ENCODE results near the gene OR14K1.
"Not testable (repeated sequence)": the region's sequence is repeated elsewhere in the genome, so short reads cannot be mapped to it uniquely, and the experiment has no call there.

OR14K1 gene, protein sequence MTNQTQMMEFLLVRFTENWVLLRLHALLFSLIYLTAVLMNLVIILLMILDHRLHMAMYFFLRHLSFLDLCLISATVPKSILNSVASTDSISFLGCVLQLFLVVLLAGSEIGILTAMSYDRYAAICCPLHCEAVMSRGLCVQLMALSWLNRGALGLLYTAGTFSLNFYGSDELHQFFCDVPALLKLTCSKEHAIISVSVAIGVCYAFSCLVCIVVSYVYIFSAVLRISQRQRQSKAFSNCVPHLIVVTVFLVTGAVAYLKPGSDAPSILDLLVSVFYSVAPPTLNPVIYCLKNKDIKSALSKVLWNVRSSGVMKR

DNA sequence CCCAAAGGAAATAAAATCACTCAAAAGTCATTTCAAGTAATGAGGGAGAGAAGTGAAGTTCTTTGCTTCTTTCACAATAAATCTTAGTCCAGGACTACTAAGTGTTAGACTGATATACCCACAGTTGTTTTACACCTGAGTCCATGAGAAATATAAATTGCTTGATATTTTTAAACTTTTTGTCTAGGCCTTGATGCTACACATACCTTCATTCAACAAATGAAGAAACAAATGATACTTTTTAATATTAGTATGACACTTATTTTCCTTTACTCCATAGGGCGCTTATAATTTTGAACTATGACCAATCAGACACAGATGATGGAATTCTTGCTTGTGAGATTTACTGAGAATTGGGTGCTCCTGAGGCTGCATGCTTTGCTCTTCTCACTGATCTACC, at the start of gene OR14K1:
OR14K1 (plus strand) TSS at position 301 of the 400 bp plus-strand sequence; CDS start at position 301, 0 bp downstream.
- no peak for DNase-seq (ENCODE audit: low read depth)
- TF ChIP-seq, protein P1, sequence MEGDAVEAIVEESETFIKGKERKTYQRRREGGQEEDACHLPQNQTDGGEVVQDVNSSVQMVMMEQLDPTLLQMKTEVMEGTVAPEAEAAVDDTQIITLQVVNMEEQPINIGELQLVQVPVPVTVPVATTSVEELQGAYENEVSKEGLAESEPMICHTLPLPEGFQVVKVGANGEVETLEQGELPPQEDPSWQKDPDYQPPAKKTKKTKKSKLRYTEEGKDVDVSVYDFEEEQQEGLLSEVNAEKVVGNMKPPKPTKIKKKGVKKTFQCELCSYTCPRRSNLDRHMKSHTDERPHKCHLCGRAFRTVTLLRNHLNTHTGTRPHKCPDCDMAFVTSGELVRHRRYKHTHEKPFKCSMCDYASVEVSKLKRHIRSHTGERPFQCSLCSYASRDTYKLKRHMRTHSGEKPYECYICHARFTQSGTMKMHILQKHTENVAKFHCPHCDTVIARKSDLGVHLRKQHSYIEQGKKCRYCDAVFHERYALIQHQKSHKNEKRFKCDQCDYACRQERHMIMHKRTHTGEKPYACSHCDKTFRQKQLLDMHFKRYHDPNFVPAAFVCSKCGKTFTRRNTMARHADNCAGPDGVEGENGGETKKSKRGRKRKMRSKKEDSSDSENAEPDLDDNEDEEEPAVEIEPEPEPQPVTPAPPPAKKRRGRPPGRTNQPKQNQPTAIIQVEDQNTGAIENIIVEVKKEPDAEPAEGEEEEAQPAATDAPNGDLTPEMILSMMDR (IDR thresholded peaks at IDR 0.05; ENCODE audit: control insufficient read depth, insufficient read depth, low read depth, low read length, missing control alignments): no peak
- no peak within 1 kb of the TSS for H3K4me3 ChIP-seq (ENCODE audit: control insufficient read depth, low read depth, low read length)

DNA sequence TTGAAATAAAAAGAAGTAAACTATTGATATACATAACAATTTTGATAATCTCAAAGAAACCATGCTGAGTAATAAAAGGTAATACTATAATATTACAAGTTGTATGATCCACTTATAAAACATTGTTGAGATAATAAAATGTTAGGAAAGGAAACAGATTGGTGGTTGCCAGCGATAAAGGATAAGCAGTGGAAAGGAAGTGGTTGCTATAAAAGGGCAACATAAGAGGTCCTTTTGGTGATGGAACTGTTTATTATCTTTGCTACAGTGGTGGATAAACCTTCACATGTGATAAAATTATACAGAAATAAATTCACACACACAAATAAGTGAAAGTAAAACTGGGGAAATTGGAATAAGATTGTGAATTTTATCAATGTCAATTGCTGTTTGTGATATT, 37.1 kb upstream of the OR14K1 start:
- TF ChIP-seq, protein P1 (IDR thresholded peaks at IDR 0.05; ENCODE audit: control insufficient read depth, insufficient read depth, low read depth, low read length, missing control alignments): no peak
- no peak overlapping the region for H3K4me3 ChIP-seq (ENCODE audit: control insufficient read depth, low read depth, low read length)

DNA sequence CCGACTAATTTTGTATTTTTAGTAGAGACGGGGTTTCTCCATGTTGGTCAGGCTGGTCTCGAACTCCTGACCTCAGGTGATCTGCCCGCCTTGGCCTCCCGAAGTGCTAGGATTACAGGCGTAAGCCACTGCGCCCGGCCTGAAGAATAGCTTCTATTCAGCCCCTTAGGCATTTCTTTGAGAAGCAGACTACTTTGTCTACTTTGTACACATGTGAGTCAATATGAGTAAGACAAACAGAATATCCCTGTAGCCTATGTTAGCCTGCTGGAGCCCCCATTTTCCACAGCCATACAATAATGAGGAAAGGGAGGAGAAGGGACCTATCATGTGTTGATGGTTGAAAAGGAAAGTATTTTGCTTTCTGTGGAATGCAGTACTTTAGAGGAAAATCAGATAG, 27.7 kb upstream of the OR14K1 start:
- DNase-seq (ENCODE audit: low read depth); H3K4me3 ChIP-seq (ENCODE audit: control insufficient read depth, low read depth, low read length): not testable (repeated sequence)

More for the DNA sequence above, 37.1 kb upstream of the OR14K1 start:
- DNase-seq (ENCODE audit: low read depth): no peak

DNA sequence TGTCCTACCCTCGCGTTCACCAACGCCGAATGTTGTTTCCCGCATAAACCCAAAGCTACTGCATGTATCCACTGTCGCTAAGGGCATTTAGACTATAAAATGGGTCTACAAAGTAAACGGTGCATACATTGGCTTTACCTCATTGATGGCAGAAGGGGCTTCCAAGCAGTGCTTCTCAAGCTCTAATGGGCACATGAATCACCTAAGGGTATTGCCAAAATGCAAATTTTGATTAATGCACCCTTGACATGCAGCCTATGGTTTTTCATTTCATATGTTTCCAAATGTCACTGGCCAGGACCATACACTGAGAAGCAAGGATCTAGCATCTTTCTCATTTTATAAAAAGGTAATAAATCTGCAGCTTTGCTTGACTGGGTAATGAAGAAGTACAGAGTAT, 24.7 kb upstream of the OR14K1 start:
- no peak for DNase-seq (ENCODE audit: low read depth)
- TF ChIP-seq, protein P1 (IDR thresholded peaks at IDR 0.05; ENCODE audit: control insufficient read depth, insufficient read depth, low read depth, low read length, missing control alignments): no peak

DNA sequence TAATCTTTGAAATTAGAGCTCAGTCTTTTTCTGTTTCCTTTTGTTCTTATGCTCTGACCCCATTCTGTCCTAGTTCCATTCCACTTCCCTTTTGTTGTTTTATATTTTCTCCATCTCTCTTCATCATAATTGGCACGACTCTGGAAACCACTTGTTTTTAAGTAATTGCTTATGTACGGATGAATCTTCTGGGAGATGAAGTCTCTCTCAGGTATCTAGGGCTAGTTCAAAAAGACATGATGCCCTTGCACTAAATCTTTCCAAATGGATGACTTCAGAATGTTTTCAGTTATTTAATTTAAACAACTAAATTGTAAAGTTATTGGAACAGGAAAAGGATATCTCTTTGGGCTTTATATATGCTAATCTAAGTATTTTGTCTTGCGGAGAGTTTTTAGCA, 21.9 kb upstream of the OR14K1 start, which contains the start of gene OR6F1:
OR6F1 (minus strand) TSS at position 101 of the 400 bp plus-strand sequence. CDS start 3,891 bp downstream, outside the sequence.
- H3K4me3 ChIP-seq (ENCODE audit: control insufficient read depth, low read depth, low read length): no peak within 1 kb of the TSS
- TF ChIP-seq, protein P1 (IDR thresholded peaks at IDR 0.05; ENCODE audit: control insufficient read depth, insufficient read depth, low read depth, low read length, missing control alignments): no peak
- no peak for DNase-seq (ENCODE audit: low read depth)

More for the DNA sequence above, 24.7 kb upstream of the OR14K1 start:
- no peak overlapping the region for H3K4me3 ChIP-seq (ENCODE audit: control insufficient read depth, low read depth, low read length)

DNA sequence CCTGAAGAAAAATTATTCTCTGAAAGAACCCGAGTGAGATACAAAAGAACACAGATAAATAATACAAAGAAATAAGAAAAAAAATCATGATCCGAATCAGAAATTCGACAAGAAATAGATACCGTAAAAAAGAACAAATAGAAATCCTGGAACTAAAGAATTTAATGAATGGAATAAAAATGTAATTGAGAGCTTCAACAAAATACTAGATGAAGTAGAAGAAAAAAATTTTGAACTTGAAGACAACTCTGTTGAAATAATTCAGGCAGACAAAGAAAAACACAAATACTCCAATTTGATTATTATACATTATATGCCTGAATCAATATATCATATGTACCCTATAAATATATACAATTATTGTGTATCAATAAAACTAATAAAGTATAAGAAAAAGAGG, 17.2 kb upstream of the OR14K1 start:
- no peak overlapping the region for H3K4me3 ChIP-seq (ENCODE audit: control insufficient read depth, low read depth, low read length)
- TF ChIP-seq, protein P1 (IDR thresholded peaks at IDR 0.05; ENCODE audit: control insufficient read depth, insufficient read depth, low read depth, low read length, missing control alignments): no peak
- DNase-seq (ENCODE audit: low read depth): no peak

DNA sequence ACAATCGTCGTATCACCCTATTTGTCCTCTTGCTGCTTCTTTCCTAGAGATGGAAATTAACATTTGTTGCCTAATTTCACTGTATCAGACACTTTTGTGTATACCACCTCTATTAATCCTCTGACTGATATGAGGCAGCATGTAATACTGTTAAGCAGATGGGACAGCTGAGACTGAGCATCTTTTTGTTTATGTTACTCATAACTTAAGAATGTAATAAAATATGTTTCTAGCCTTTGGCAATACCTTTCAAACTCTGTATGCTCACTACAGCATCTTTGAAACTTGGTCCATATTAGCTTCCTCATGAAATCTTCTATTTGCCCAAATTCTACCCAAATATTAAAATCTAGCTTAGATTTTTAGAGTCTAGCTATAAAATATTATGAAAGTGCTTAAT, 2.3 kb downstream of the OR14K1 start:
- DNase-seq (ENCODE audit: low read depth): no peak
- no peak overlapping the region for H3K4me3 ChIP-seq (ENCODE audit: control insufficient read depth, low read depth, low read length)
- TF ChIP-seq, protein P1 (IDR thresholded peaks at IDR 0.05; ENCODE audit: control insufficient read depth, insufficient read depth, low read depth, low read length, missing control alignments): no peak
